Naive thymus-derived CD4-positive, alpha-beta T cell (primary cell): ENCODE data around the gene CLASRP. TPM values are rescaled to one million over a fixed set of nuclear protein-coding genes. Genes with fewer than 3 reads are reported as not detected.

Experiments
- ATAC-seq: fragments of 150-1000 bp; cut with Tn5 transposase; 2 replicates; pipeline ENCODE4 v1.10.0; 2021; ENCODE audit warnings: mild to moderate bottlenecking, moderate library complexity
- CTCF ChIA-PET: fragments of 350-600 bp; sonication (Branson Sonifier 250); formaldehyde crosslinking; loops from one replicate; lab custom pipeline; 2021; ENCODE audit warnings: antibody characterized with exemption; lab: Charles Lee
- POLR2A ChIA-PET: fragments of 350-600 bp; sonication (Branson Sonifier 250); formaldehyde crosslinking; loops from one replicate; lab custom pipeline; 2021; ENCODE audit warnings: antibody characterized with exemption, inconsistent platforms; lab: Charles Lee
- DNase-seq, 9 donors: peaks; one replicate each; pipeline versions ENCODE4 v3.0.0 to v3.0.0-alpha.2; 2020 to 2022; ENCODE audit warnings: mixed read lengths in 1 of 9
- H3K27ac ChIP-seq: one replicate; pipeline ENCODE4 v1.7.0; 2013; ENCODE audit warnings: mild to moderate bottlenecking, low read depth, low read length, moderate library complexity
- H3K27me3 ChIP-seq, 2 donors: one replicate each; pipeline ENCODE4 v1.7.0; 2013; ENCODE audit warnings: low read length in 2 of 2, mild to moderate bottlenecking in 2 of 2, moderate library complexity in 2 of 2; ENCODE audit not compliant: control insufficient read depth in 2 of 2, insufficient read depth in 2 of 2
- H3K36me3 ChIP-seq, 3 experiments: 1 replicate in 2 of 3; 2 replicates in 1 of 3; pipeline ENCODE4 v1.7.0; 2013; ENCODE audit warnings: low read length in 3 of 3, mild to moderate bottlenecking in 3 of 3, moderate library complexity in 1 of 3; ENCODE audit not compliant: insufficient read depth in 3 of 3, control insufficient read depth in 2 of 3
- H3K4me1 ChIP-seq, 2 donors: one replicate each; pipeline ENCODE4 v1.7.0; 2013; ENCODE audit warnings: low read length in 2 of 2, mild to moderate bottlenecking in 2 of 2, moderate library complexity in 1 of 2; ENCODE audit not compliant: control insufficient read depth in 2 of 2, insufficient read depth in 2 of 2
- H3K4me3 ChIP-seq: 2 replicates; pipeline ENCODE4 v1.7.0; 2013; ENCODE audit warnings: mild to moderate bottlenecking, low read length
- H3K9me3 ChIP-seq, 3 experiments: 1 replicate in 2 of 3; 2 replicates in 1 of 3; pipeline ENCODE4 v1.7.0; 2013; ENCODE audit warnings: low read length in 3 of 3; ENCODE audit not compliant: control insufficient read depth in 2 of 3
- H3K27ac Mint-ChIP-seq, 9 donors: one replicate each; pipeline ENCODE4 v1.8.0; 2020 to 2022; ENCODE audit warnings: mixed read lengths in 9 of 9, mild to moderate bottlenecking in 8 of 9, moderate library complexity in 5 of 9, inconsistent platforms in 2 of 9
- H3K27me3 Mint-ChIP-seq, 5 donors: one replicate each; pipeline ENCODE4 v1.8.0; 2021 to 2022; ENCODE audit warnings: mixed read lengths in 5 of 5, mild to moderate bottlenecking in 1 of 5
- H3K36me3 Mint-ChIP-seq, 5 donors: one replicate each; pipeline ENCODE4 v1.8.0; 2020 to 2022; ENCODE audit warnings: mixed read lengths in 5 of 5, mild to moderate bottlenecking in 3 of 5, inconsistent platforms in 1 of 5
- H3K4me1 Mint-ChIP-seq, 7 donors: one replicate each; pipeline ENCODE4 v1.8.0; 2020 to 2022; ENCODE audit warnings: mixed read lengths in 7 of 7, mild to moderate bottlenecking in 3 of 7, inconsistent platforms in 1 of 7
- H3K4me3 Mint-ChIP-seq, 10 donors: one replicate each; pipeline ENCODE4 v1.8.0; 2020 to 2022; ENCODE audit warnings: mild to moderate bottlenecking in 10 of 10, mixed read lengths in 10 of 10, moderate library complexity in 6 of 10, inconsistent platforms in 2 of 10
- H3K9me3 Mint-ChIP-seq, 11 donors: one replicate each; pipeline ENCODE4 v1.8.0; 2020 to 2022; ENCODE audit warnings: mixed read lengths in 11 of 11, mild to moderate bottlenecking in 4 of 11, inconsistent platforms in 1 of 11, moderate library complexity in 1 of 11
- intact Hi-C, 2 donors: fragments of 100-400 bp; cut with micrococcal nuclease; formaldehyde crosslinking; loops; one replicate each; pipeline ENCODE4 v1.15.1; 2023
- polyA plus RNA-seq, 2 donors: library from polyadenylated mRNA; unstranded; fragments of 300-500 nt; fragmentation: Illumina TruSeq; gene quantifications; one replicate each; pipeline ENCODE4 v1.2.3, GENCODE V29; 2021
- total RNA-seq, 6 experiments: library from RNA in 5 of 6; stranded (reverse) in 5 of 6; gene quantifications; 1 replicate in 5 of 6; 2 replicates in 1 of 6; pipeline ENCODE4 v1.2.3 and lab custom pipeline; 2021 to 2026

Gene CLASRP
- total and polyA plus RNA-seq, 7 experiments from 2014 or later, result 3.6 to 185 (median 152) TPM

- H3K4me3 ChIP-seq, result no peak overlapping the region
- peaks cover 51 to 97% (median 84%) of the 10 kb centered on the region in 7 donors for H3K4me1 Mint-ChIP-seq
- no peaks in the 10 kb centered on the region for H3K27me3 ChIP-seq
- no peak overlapping the region for H3K27ac ChIP-seq
- ATAC-seq, result no peak
- no peaks in the 10 kb centered on the region for H3K36me3 Mint-ChIP-seq
- no peak for DNase-seq
- H3K27ac Mint-ChIP-seq, result peak overlapping the region in 4 of 9 donors; percentile 50 to 83 (median 68)
- no peaks in the 10 kb centered on the region for H3K27me3 Mint-ChIP-seq
- H3K4me3 Mint-ChIP-seq, result peak overlapping the region in 1 of 10 donors; percentile 13
- ChIA-PET POLR2A (no interaction called here), CTCF (no interaction called here)
- H3K9me3 ChIP-seq, result no peaks in the 10 kb centered on the region
- intact Hi-C loops, result no loop called here
- H3K4me1 ChIP-seq, result peaks cover 26 to 47% of the 10 kb centered on the region in 2 donors
- peaks cover 0 to 7% (median 0%) of the 10 kb centered on the region in 3 experiments for H3K36me3 ChIP-seq
- H3K9me3 Mint-ChIP-seq, result no peaks in the 10 kb centered on the region
These were observed 62.0 kb downstream of the CLASRP start for GRCh38 chr19:45100846-45101252.

DNA sequence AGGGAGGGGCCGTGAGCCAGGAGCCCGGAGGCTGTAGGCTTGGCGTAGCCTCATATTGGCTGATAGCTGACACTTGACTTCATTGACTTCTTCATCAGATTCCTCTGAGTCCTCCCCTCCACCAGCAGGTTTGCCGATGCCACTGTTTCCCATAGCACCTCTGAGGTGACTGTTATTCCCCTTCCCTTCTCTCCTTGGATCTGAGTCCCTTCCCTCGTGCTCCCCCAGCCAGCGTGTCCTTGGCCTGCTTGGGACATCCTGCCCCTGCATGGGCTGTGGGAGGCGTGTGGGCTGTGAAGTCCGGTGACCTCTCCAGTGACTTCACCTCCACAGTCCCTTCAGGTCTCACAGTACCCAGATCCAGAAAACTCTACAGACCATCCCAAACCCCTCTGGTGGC, 63.0 kb downstream of the CLASRP start:
- Mint-ChIP-seq H3K27me3 (no peaks in the 10 kb centered on the region), H3K27ac (peak overlapping the region in 4 of 9 donors; percentile 28 to 60 (median 42)), H3K4me3 (no peak overlapping the region), H3K4me1 (peaks cover 41 to 87% (median 75%) of the 10 kb centered on the region in 7 donors), H3K9me3 (no peaks in the 10 kb centered on the region), H3K36me3 (no peaks in the 10 kb centered on the region)
- DNase-seq (no peak), ATAC-seq (no peak)
- peaks cover 24 to 44% of the 10 kb centered on the region in 2 donors for H3K4me1 ChIP-seq
- peaks cover 0 to 7% (median 0%) of the 10 kb centered on the region in 3 experiments for H3K36me3 ChIP-seq
- CTCF ChIA-PET, result interaction anchor here (2.6 kb wide), 1 partner anchor 10 kb away, joined by 8 read pairs; no protein-coding TSS in a partner anchor
- H3K27me3 ChIP-seq, result no peaks in the 10 kb centered on the region
- intact Hi-C loops, result no loop called here
- POLR2A ChIA-PET, result interaction anchor here (3.8 kb wide), 1 partner anchor 10 kb away, joined by 22 read pairs; the partner anchor contains the start of gene PPP1R37
- H3K9me3 ChIP-seq, result no peaks in the 10 kb centered on the region
- H3K4me3 ChIP-seq, result no peak overlapping the region
- H3K27ac ChIP-seq, result peak overlapping the region; percentile 68

- peak overlapping the region in 4 of 10 donors; percentile 71 to 78 (median 74) for H3K4me3 Mint-ChIP-seq
- peaks cover 38 to 82% (median 68%) of the 10 kb centered on the region in 7 donors for H3K4me1 Mint-ChIP-seq
- CTCF ChIA-PET, result interaction anchor here (1.5 to 2.6 kb wide), 3 partner anchors 10 to 24 kb away, joined by 6 to 17 read pairs (median 8); no protein-coding TSS in a partner anchor
- peaks cover 24 to 42% of the 10 kb centered on the region in 2 donors for H3K4me1 ChIP-seq
- peak overlapping the region in 6 of 9 donors; percentile 9 to 88 (median 70) for H3K27ac Mint-ChIP-seq
- peaks cover 0 to 7% (median 0%) of the 10 kb centered on the region in 3 experiments for H3K36me3 ChIP-seq
- H3K27me3 Mint-ChIP-seq, result no peaks in the 10 kb centered on the region
- H3K27ac ChIP-seq, result peak overlapping the region; percentile 68
- H3K9me3 Mint-ChIP-seq, result no peaks in the 10 kb centered on the region
- no peaks in the 10 kb centered on the region for H3K36me3 Mint-ChIP-seq
- no peaks in the 10 kb centered on the region for H3K27me3 ChIP-seq
- intact Hi-C loops, result no loop called here
- H3K4me3 ChIP-seq, result no peak overlapping the region
- POLR2A ChIA-PET, result interaction anchor here (1.0 to 3.8 kb wide), 4 partner anchors 8 to 76 kb away, joined by 3 to 22 read pairs (median 4); partner anchors contain the start of genes BLOC1S3 and PPP1R37
- no peaks in the 10 kb centered on the region for H3K9me3 ChIP-seq
- DNase-seq (no peak), ATAC-seq (no peak)
These were observed 63.6 kb downstream of the CLASRP start for GRCh38 chr19:45102481-45102880.

- H3K27ac Mint-ChIP-seq, result peak overlapping the region in 7 of 9 donors; percentile 65 to 88 (median 72)
- peak overlapping the region; percentile 58 for H3K4me3 ChIP-seq
These were observed 64.3 kb downstream of the CLASRP start for GRCh38 chr19:45103156-45103507.

DNA sequence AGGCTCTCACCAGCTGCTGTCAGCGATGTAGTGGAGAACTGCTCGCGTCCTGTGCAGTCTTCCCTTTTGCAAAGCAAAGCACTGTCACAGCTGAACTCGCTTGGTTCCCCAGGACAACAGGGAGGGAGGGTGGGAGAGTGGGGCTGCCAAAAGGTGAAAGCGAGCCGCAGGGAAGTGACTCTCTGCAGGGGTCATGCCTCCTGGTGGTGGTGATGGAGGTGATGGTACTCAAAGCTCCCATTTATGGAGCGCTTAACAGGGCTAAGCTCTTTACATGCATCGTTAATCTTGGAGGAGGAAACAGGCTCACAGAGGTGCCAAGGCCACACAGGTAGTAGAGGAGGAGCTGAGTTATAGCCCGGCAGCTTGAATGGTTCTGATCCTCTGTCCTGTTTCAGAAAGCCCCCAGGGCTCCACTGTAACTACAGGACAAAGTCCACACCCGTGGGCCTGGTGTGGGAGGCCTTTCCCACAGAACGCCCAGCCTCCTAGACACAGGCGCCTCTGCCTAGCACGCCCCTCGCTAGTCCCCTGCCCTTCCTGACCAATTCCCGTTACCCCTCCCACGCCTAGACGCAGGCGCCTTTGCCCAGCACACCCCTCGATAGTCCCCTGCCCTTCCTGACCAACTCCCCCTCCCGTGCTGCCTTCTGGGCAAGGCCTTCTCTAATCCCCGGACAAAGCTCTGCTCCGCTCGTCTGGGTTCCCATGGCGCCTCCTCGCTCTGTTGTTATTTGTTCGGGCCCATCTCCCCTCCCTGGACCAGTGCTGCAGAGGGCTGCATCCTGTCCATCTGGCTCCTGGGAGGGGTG, 64.9 kb downstream of the CLASRP start:
- CTCF ChIA-PET, result interaction anchor here (1.1 to 2.6 kb wide), 4 partner anchors 9 to 50 kb away, joined by 5 to 17 read pairs (median 7); no protein-coding TSS in a partner anchor
- intact Hi-C loops, result loop anchor here in 1 of 2 donors (1.0 kb wide), 4 partner anchors 11 to 84 kb away; no protein-coding TSS in a partner anchor
- ATAC-seq, result peak; percentile 56

More at GRCh38 chr19:45103156-45103507, 64.3 kb downstream of the CLASRP start:
- H3K27me3 ChIP-seq, result no peaks in the 10 kb centered on the region
- H3K9me3 ChIP-seq, result no peaks in the 10 kb centered on the region
- Mint-ChIP-seq H3K27me3 (no peaks in the 10 kb centered on the region), H3K4me3 (peak overlapping the region; percentile 40 to 85 (median 72)), H3K9me3 (no peaks in the 10 kb centered on the region), H3K4me1 (peaks cover 35 to 81% (median 66%) of the 10 kb centered on the region in 7 donors), H3K36me3 (no peaks in the 10 kb centered on the region)
- CTCF ChIA-PET, result interaction anchor here (1.1 to 2.6 kb wide), 4 partner anchors 10 to 50 kb away, joined by 5 to 17 read pairs (median 7); no protein-coding TSS in a partner anchor
- peaks cover 0 to 7% (median 0%) of the 10 kb centered on the region in 3 experiments for H3K36me3 ChIP-seq
- peak overlapping the region; percentile 68 for H3K27ac ChIP-seq
- POLR2A ChIA-PET, result interaction anchor here (1.0 to 3.8 kb wide), 5 partner anchors 8 to 75 kb away, joined by 3 to 22 read pairs (median 3); partner anchors contain the start of genes BLOC1S3 and PPP1R37
- H3K4me1 ChIP-seq, result peaks cover 24 to 36% of the 10 kb centered on the region in 2 donors
- ATAC-seq, result peak; percentile 90
- peak in 8 of 9 donors; percentile 25 to 66 (median 50) for DNase-seq
- intact Hi-C loops, result loop anchor here in 1 of 2 donors (1.0 kb wide), 4 partner anchors 11 to 84 kb away; no protein-coding TSS in a partner anchor

More for the DNA sequence above, 64.9 kb downstream of the CLASRP start:
- Histone ChIP-seq H3K36me3 (peaks cover 0 to 7% (median 0%) of the 10 kb centered on the region in 3 experiments), H3K9me3 (no peaks in the 10 kb centered on the region), H3K27ac (peak overlapping the region; percentile 68), H3K4me1 (peaks cover 20 to 31% of the 10 kb centered on the region in 2 donors), H3K4me3 (peak overlapping the region; percentile 58), H3K27me3 (no peaks in the 10 kb centered on the region)
- Mint-ChIP-seq H3K9me3 (no peaks in the 10 kb centered on the region), H3K27ac (peak overlapping the region in 8 of 9 donors; percentile 65 to 89 (median 78)), H3K27me3 (no peaks in the 10 kb centered on the region), H3K4me3 (peak overlapping the region in 9 of 10 donors; percentile 45 to 85 (median 73)), H3K4me1 (peaks cover 32 to 75% (median 60%) of the 10 kb centered on the region in 7 donors), H3K36me3 (no peaks in the 10 kb centered on the region)
- DNase-seq, result no peak
- POLR2A ChIA-PET, result interaction anchor here (1.0 to 3.8 kb wide), 5 partner anchors 9 to 75 kb away, joined by 3 to 22 read pairs (median 3); partner anchors contain the start of genes BLOC1S3 and PPP1R37
